GM10847 (cell line): ENCODE results near the gene KBTBD7.

ENCODE experiments used
- POLR2A ChIP-seq: IDR thresholded peaks from 2 replicates; pipeline ENCODE4 v1.6.1; 2011; ENCODE audit not compliant: insufficient read length; ENCODE audit errors: extremely low read depth

Gene KBTBD7

GRCh38 chr13:41154042-41154441 is 40.3 kb downstream of the KBTBD7 start:
- no peak for TF ChIP-seq POLR2A

GRCh38 chr13:41152005-41152404 is 42.4 kb downstream of the KBTBD7 start:
- TF ChIP-seq POLR2A: no peak

- TF ChIP-seq POLR2A: no peak
Observed at GRCh38 chr13:41150058-41150457, 44.3 kb downstream of the KBTBD7 start.

GRCh38 chr13:41148419-41149283 is 45.7 kb downstream of the KBTBD7 start:
- TF ChIP-seq POLR2A: no peak

GRCh38 chr13:41145136-41145908 is 49.0 kb downstream of the KBTBD7 start:
- no peak for TF ChIP-seq POLR2A

- no peak for TF ChIP-seq POLR2A
Observed at GRCh38 chr13:41144576-41144975, 49.8 kb downstream of the KBTBD7 start.
